Measurements from ENCODE around the gene LEO1. TPM values are rescaled to one million over a fixed set of nuclear protein-coding genes. Genes with fewer than 3 reads are reported as not detected.

LEO1 gene
- total and polyA plus RNA-seq, 10 of the 15 experiments (the other 5 are each of a cell fraction or from before 2014, with no cell fraction given) = 13.6 to 50.6 (median 32.4) TPM

DNA sequence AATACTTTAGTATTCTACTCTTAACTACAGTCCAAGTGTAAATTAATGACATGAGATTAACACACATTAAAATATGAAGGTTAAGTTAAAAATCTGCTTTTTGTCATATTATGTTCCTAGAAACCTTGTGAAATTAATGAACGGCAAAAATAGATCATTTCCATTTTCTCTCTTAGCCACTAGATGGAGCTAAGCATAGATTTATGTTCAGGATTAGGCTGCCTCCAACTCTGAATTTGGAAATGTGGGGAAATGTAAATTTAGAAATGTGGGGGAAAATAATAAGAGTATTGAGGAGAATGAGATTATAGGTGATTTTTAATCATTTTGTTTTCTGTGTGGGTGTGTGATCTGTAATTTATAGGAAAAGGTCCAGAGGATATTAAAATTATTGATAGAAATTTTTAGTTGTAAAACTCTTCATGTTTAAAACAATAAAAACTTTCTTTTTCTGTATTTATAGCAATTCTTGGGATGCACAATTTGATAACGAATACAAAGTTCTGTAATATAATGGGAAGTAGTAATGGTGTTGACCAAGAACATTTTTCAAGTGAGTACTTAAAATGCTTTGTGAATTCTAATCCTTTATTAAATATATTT is 82.9 kb downstream of the LEO1 start (continued):
- TF ChIP-seq, protein P1, sequence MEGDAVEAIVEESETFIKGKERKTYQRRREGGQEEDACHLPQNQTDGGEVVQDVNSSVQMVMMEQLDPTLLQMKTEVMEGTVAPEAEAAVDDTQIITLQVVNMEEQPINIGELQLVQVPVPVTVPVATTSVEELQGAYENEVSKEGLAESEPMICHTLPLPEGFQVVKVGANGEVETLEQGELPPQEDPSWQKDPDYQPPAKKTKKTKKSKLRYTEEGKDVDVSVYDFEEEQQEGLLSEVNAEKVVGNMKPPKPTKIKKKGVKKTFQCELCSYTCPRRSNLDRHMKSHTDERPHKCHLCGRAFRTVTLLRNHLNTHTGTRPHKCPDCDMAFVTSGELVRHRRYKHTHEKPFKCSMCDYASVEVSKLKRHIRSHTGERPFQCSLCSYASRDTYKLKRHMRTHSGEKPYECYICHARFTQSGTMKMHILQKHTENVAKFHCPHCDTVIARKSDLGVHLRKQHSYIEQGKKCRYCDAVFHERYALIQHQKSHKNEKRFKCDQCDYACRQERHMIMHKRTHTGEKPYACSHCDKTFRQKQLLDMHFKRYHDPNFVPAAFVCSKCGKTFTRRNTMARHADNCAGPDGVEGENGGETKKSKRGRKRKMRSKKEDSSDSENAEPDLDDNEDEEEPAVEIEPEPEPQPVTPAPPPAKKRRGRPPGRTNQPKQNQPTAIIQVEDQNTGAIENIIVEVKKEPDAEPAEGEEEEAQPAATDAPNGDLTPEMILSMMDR (IDR thresholded peaks at IDR 0.05 in 2 of 3, conservative IDR thresholded peaks at IDR 0.05 in 1 of 3; ENCODE audit: control insufficient read depth in 2 of 3, extremely low read depth in 1 of 3, insufficient read depth in 1 of 3, low read depth in 3 of 3, low read length in 3 of 3) = peak; percentile 61 to 73 (median 67)
- TF ChIP-seq CHD1 (IDR thresholded peaks at IDR 0.05; ENCODE audit: low read depth, low read length) = no peak
- peak; percentile 57 for TF ChIP-seq RAD21 (IDR thresholded peaks at IDR 0.05; ENCODE audit: insufficient read depth, low read depth, low read length)
- no peak for TF ChIP-seq CBFB (IDR thresholded peaks at IDR 0.05; ENCODE audit: low read depth)
- no peak for TF ChIP-seq ZNF274 (IDR thresholded peaks at IDR 0.05; ENCODE audit: insufficient read depth, insufficient read length)
- no peak for TF ChIP-seq SMAD1 (IDR thresholded peaks at IDR 0.05; ENCODE audit: low read depth, partially characterized antibody)
- no peak for TF ChIP-seq TBL1XR1 (IDR thresholded peaks at IDR 0.05; ENCODE audit: low read depth, low read length)
- TF ChIP-seq SMC3 (IDR thresholded peaks at IDR 0.05; ENCODE audit: borderline replicate concordance, low read length) = peak; percentile 49; the same call in 1 of the 2 replicates

Small RNA genes lying within 50 kb of the gene (small RNA-seq; reads per million reads assigned to genes)
- gene RNU6-90P = not detected

Other genes with a start within 250 kb of the LEO1 start
- 36.8 and 51.3 TPM in 2 replicates for gene LYSMD2, start 234.1 kb downstream of the LEO1 start, total RNA-seq (2014; rRNA removed)
- gene LYSMD2, start 234.1 kb downstream of the LEO1 start, total RNA-seq (2014; rRNA removed; fragmentation: Illumina TruSeq; extraction: Trizol) = 42.4 and 44.4 TPM in 2 replicates
- 41.9 and 42.1 TPM in 2 replicates for gene LYSMD2, start 234.1 kb downstream of the LEO1 start, total RNA-seq (2021)
- 61.2 and 96.0 TPM in 2 replicates for gene LYSMD2, start 234.1 kb downstream of the LEO1 start, polyA plus RNA-seq (2011; rRNA removed)
- 40.3 and 50.4 TPM in 2 replicates for gene LYSMD2, start 234.1 kb downstream of the LEO1 start, polyA plus RNA-seq (2014; fragmentation: Illumina TruSeq; extraction: Trizol)
- gene LYSMD2, start 234.1 kb downstream of the LEO1 start, polyA plus RNA-seq (2014; fragmentation: Nextera tagmentation; extraction: Ambion mirVana) = 10 to 100 TPM; 30.5 to 61.3 TPM
- 40.9 and 48.5 TPM in 2 replicates for gene LYSMD2, start 234.1 kb downstream of the LEO1 start, polyA plus RNA-seq (2014; rRNA removed)
- gene LYSMD2, start 234.1 kb downstream of the LEO1 start, polyA plus RNA-seq (2016; fragmentation: Nextera tagmentation; extraction: Ambion mirVana) = 10 to 100 TPM; 49.4 to 54.9 TPM
- 9.1 and 10.8 TPM in 2 replicates for gene TMOD2, start 220.2 kb downstream of the LEO1 start, total RNA-seq (2014; rRNA removed)
- 12.6 and 13.9 TPM in 2 replicates for gene TMOD2, start 220.2 kb downstream of the LEO1 start, total RNA-seq (2014; rRNA removed; fragmentation: Illumina TruSeq; extraction: Trizol)
- gene TMOD2, start 220.2 kb downstream of the LEO1 start, total RNA-seq (2021) = 13.0 and 15.2 TPM in 2 replicates
- gene TMOD2, start 220.2 kb downstream of the LEO1 start, polyA plus RNA-seq (2011; rRNA removed) = 0.61 and 0.66 TPM in 2 replicates
- 10.5 and 16.0 TPM in 2 replicates for gene TMOD2, start 220.2 kb downstream of the LEO1 start, polyA plus RNA-seq (2014; fragmentation: Illumina TruSeq; extraction: Trizol)
- gene TMOD2, start 220.2 kb downstream of the LEO1 start, polyA plus RNA-seq (2014; fragmentation: Nextera tagmentation; extraction: Ambion mirVana) = 1 to 10 TPM; 1.6 to 1.7 TPM
- gene TMOD2, start 220.2 kb downstream of the LEO1 start, polyA plus RNA-seq (2014; rRNA removed) = 6.9 and 7.6 TPM in 2 replicates
- 1 to 10 TPM; 4.7 to 5.1 TPM for gene TMOD2, start 220.2 kb downstream of the LEO1 start, polyA plus RNA-seq (2016; fragmentation: Nextera tagmentation; extraction: Ambion mirVana)
- 21.6 and 27.1 TPM in 2 replicates for gene TMOD3, start 142.1 kb downstream of the LEO1 start, total RNA-seq (2014; rRNA removed)
- gene TMOD3, start 142.1 kb downstream of the LEO1 start, total RNA-seq (2014; rRNA removed; fragmentation: Illumina TruSeq; extraction: Trizol) = 32.8 and 34.6 TPM in 2 replicates
- 32.2 and 32.6 TPM in 2 replicates for gene TMOD3, start 142.1 kb downstream of the LEO1 start, total RNA-seq (2021)
- 19.4 and 34.8 TPM in 2 replicates for gene TMOD3, start 142.1 kb downstream of the LEO1 start, polyA plus RNA-seq (2011; rRNA removed)
- gene TMOD3, start 142.1 kb downstream of the LEO1 start, polyA plus RNA-seq (2014; fragmentation: Illumina TruSeq; extraction: Trizol) = 23.4 and 24.6 TPM in 2 replicates
- gene TMOD3, start 142.1 kb downstream of the LEO1 start, polyA plus RNA-seq (2014; fragmentation: Nextera tagmentation; extraction: Ambion mirVana) = 1 to 10 TPM; 5.2 to 7.5 TPM
- gene TMOD3, start 142.1 kb downstream of the LEO1 start, polyA plus RNA-seq (2014; rRNA removed) = 16.7 and 20.1 TPM in 2 replicates
- 10 to 100 TPM; 35.7 to 39.4 TPM for gene TMOD3, start 142.1 kb downstream of the LEO1 start, polyA plus RNA-seq (2016; fragmentation: Nextera tagmentation; extraction: Ambion mirVana)
- 52.6 and 59.6 TPM in 2 replicates for gene MAPK6, start 47.4 kb upstream of the LEO1 start, total RNA-seq (2014; rRNA removed)
- 69.8 and 71.0 TPM in 2 replicates for gene MAPK6, start 47.4 kb upstream of the LEO1 start, total RNA-seq (2014; rRNA removed; fragmentation: Illumina TruSeq; extraction: Trizol)
- gene MAPK6, start 47.4 kb upstream of the LEO1 start, total RNA-seq (2021) = 72.6 TPM in 2 replicates
- 100 and 162 TPM in 2 replicates for gene MAPK6, start 47.4 kb upstream of the LEO1 start, polyA plus RNA-seq (2011; rRNA removed)
- gene MAPK6, start 47.4 kb upstream of the LEO1 start, polyA plus RNA-seq (2014; fragmentation: Illumina TruSeq; extraction: Trizol) = 62.6 and 76.2 TPM in 2 replicates
- gene MAPK6, start 47.4 kb upstream of the LEO1 start, polyA plus RNA-seq (2014; fragmentation: Nextera tagmentation; extraction: Ambion mirVana) = 10 to 100 TPM; 20.6 to 23.4 TPM
- gene MAPK6, start 47.4 kb upstream of the LEO1 start, polyA plus RNA-seq (2014; rRNA removed) = 28.0 and 35.6 TPM in 2 replicates
- gene MAPK6, start 47.4 kb upstream of the LEO1 start, polyA plus RNA-seq (2016; fragmentation: Nextera tagmentation; extraction: Ambion mirVana) = 10 to 100 TPM; 47.5 to 52.5 TPM
- 8.2 TPM in 2 replicates for gene BCL2L10, start 141.0 kb upstream of the LEO1 start, total RNA-seq (2014; rRNA removed)
- gene BCL2L10, start 141.0 kb upstream of the LEO1 start, total RNA-seq (2014; rRNA removed; fragmentation: Illumina TruSeq; extraction: Trizol) = 4.5 and 5.2 TPM in 2 replicates
- 6.9 and 7.3 TPM in 2 replicates for gene BCL2L10, start 141.0 kb upstream of the LEO1 start, total RNA-seq (2021)
- 0.90 and 1.1 TPM in 2 replicates for gene BCL2L10, start 141.0 kb upstream of the LEO1 start, polyA plus RNA-seq (2011; rRNA removed)
- gene BCL2L10, start 141.0 kb upstream of the LEO1 start, polyA plus RNA-seq (2014; fragmentation: Illumina TruSeq; extraction: Trizol) = 3.9 and 4.8 TPM in 2 replicates
- gene BCL2L10, start 141.0 kb upstream of the LEO1 start, polyA plus RNA-seq (2014; fragmentation: Nextera tagmentation; extraction: Ambion mirVana) = 1 to 10 TPM in 1 of 2 experiments, under 1 TPM in 1; 0.64 to 2.6 TPM
- 8.3 and 9.9 TPM in 2 replicates for gene BCL2L10, start 141.0 kb upstream of the LEO1 start, polyA plus RNA-seq (2014; rRNA removed)
- gene BCL2L10, start 141.0 kb upstream of the LEO1 start, polyA plus RNA-seq (2016; fragmentation: Nextera tagmentation; extraction: Ambion mirVana) = 1 to 10 TPM; 8.0 to 9.1 TPM
- 16.8 and 18.4 TPM in 2 replicates for gene GNB5, start 219.6 kb upstream of the LEO1 start, total RNA-seq (2014; rRNA removed)
- 10.0 and 10.4 TPM in 2 replicates for gene GNB5, start 219.6 kb upstream of the LEO1 start, total RNA-seq (2014; rRNA removed; fragmentation: Illumina TruSeq; extraction: Trizol)
- gene GNB5, start 219.6 kb upstream of the LEO1 start, total RNA-seq (2021) = 16.8 and 16.9 TPM in 2 replicates
- 11.3 and 14.6 TPM in 2 replicates for gene GNB5, start 219.6 kb upstream of the LEO1 start, polyA plus RNA-seq (2011; rRNA removed)
- 10.4 and 10.6 TPM in 2 replicates for gene GNB5, start 219.6 kb upstream of the LEO1 start, polyA plus RNA-seq (2014; fragmentation: Illumina TruSeq; extraction: Trizol)
- 1 to 10 TPM; 2.4 to 4.7 TPM for gene GNB5, start 219.6 kb upstream of the LEO1 start, polyA plus RNA-seq (2014; fragmentation: Nextera tagmentation; extraction: Ambion mirVana)
- 15.8 and 15.9 TPM in 2 replicates for gene GNB5, start 219.6 kb upstream of the LEO1 start, polyA plus RNA-seq (2014; rRNA removed)
- 10 to 100 TPM; 23.4 to 25.9 TPM for gene GNB5, start 219.6 kb upstream of the LEO1 start, polyA plus RNA-seq (2016; fragmentation: Nextera tagmentation; extraction: Ambion mirVana)